Measurements from ENCODE around the gene TMIGD2. TPM values are rescaled to one million over a fixed set of nuclear protein-coding genes. Genes with fewer than 3 reads are reported as not detected.
"Not testable (repeated sequence)": the region's sequence is repeated elsewhere in the genome, so short reads cannot be mapped to it uniquely, and the experiment has no call there.

The TMIGD2 gene
- total RNA-seq, result not detected
- long read RNA-seq, result 0 reads

- no peak for DNase-seq (ENCODE audit: low spot score)
- intact Hi-C loops (cut with DNase I), result no loop called here
Observed at GRCh38 chr19:4302243-4302640, at the start of gene TMIGD2. TSS of gene TMIGD2 (minus strand) at chr19:4302389. CDS start at chr19:4302385, 4 bp downstream.

DNA sequence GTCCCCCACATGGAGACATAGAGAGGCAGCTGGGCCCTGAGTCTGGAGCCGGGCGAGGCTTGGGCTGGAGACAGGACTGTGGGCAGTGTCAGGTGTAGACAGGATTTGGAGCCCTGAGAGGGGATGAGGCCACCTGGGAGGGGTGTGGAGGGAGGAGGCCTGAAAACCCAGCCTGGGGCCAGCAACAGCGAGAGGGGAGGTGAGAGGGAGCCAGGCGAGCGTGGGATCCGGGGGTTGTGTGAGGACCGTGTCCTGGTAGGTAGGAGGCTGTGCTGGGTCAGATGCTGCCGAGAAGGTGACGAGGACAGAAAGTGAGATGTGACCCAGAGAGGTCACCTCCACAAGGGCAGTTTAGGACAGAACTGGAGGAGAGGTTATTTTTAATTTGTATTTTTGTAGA, 48.5 kb upstream of the TMIGD2 start:
- no peak for DNase-seq (ENCODE audit: low spot score)
- intact Hi-C loops (cut with DNase I), result loop anchor here (5.0 kb wide), 2 partner anchors 47 to 83 kb away; no protein-coding TSS in a partner anchor

- no peak for DNase-seq (ENCODE audit: low spot score)
- intact Hi-C loops (cut with DNase I), result loop anchor here (5.0 kb wide), 2 partner anchors 47 to 83 kb away; no protein-coding TSS in a partner anchor
Observed at GRCh38 chr19:4350111-4350510, 47.9 kb upstream of the TMIGD2 start.

GRCh38 chr19:4349225-4349624, 47.0 kb upstream of the TMIGD2 start:
- intact Hi-C loops (cut with DNase I); DNase-seq (ENCODE audit: low spot score): not testable (repeated sequence)

GRCh38 chr19:4347521-4347920, 45.3 kb upstream of the TMIGD2 start:
- DNase-seq (ENCODE audit: low spot score), result no peak
- intact Hi-C loops (cut with DNase I), result no loop called here

- intact Hi-C loops (cut with DNase I), result no loop called here
- DNase-seq (ENCODE audit: low spot score), result no peak
Observed at GRCh38 chr19:4346020-4346383, 43.8 kb upstream of the TMIGD2 start.

- DNase-seq (ENCODE audit: low spot score), result no peak
- intact Hi-C loops (cut with DNase I), result no loop called here
Observed at GRCh38 chr19:4345342-4346019, 43.3 kb upstream of the TMIGD2 start.

- intact Hi-C loops (cut with DNase I), result loop anchor here (5.0 kb wide), 1 partner anchor 59 kb away; the partner anchor contains the start of genes CHAF1A and SH3GL1
- DNase-seq (ENCODE audit: low spot score), result peak; percentile 97
Observed at GRCh38 chr19:4343370-4344307, 41.5 kb upstream of the TMIGD2 start, which contains the start of gene MPND. TSS of gene MPND (plus strand) at chr19:4343562. CDS start at chr19:4343594, 32 bp downstream.

- intact Hi-C loops (cut with DNase I), result loop anchor here (5.0 kb wide), 1 partner anchor 60 kb away; the partner anchor contains the start of genes CHAF1A and SH3GL1
- peak; percentile 98 for DNase-seq (ENCODE audit: low spot score)
Observed at GRCh38 chr19:4342615-4343369, 40.6 kb upstream of the TMIGD2 start.

GRCh38 chr19:4342314-4342614, 40.1 kb upstream of the TMIGD2 start:
- intact Hi-C loops (cut with DNase I), result loop anchor here (5.0 kb wide), 1 partner anchor 60 kb away; the partner anchor contains the start of genes CHAF1A and SH3GL1
- DNase-seq (ENCODE audit: low spot score), result no peak

- intact Hi-C loops (cut with DNase I), result no loop called here
- DNase-seq (ENCODE audit: low spot score), result no peak
Observed at GRCh38 chr19:4338441-4339355, 36.5 kb upstream of the TMIGD2 start, which contains the start of gene STAP2. TSS of gene STAP2 (minus strand) at chr19:4338827. CDS start at chr19:4338753, 74 bp downstream.

DNA sequence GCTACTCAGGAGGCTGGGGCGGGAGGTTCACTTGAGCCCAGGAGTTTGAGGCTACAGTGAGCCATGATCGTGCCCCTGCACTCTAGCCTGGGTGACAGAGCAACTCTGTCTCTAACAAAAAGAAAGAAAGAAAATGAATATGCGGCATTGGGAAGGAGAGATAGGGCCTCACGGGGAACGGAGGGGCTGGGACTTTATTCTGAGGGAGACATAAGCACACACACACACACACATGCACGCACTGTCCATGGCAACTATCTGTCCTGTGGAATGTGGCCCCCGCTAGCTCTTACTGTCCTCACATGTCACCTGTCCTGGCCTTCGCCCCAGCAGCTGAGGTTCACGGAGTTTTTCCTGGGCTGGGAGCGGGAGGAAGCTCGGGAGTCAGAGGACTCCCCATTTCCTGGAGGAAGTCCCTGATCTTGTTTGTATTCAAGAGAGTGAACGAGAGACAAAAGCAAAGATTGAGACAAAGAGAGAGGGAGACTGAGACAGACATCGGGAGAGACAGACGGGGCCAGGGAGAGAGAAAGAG, 35.8 kb upstream of the TMIGD2 start:
- intact Hi-C loops (cut with DNase I), result no loop called here
- DNase-seq (ENCODE audit: low spot score), result no peak

GRCh38 chr19:4334929-4335570, 32.9 kb upstream of the TMIGD2 start:
- DNase-seq (ENCODE audit: low spot score), result no peak
- intact Hi-C loops (cut with DNase I), result no loop called here

DNA sequence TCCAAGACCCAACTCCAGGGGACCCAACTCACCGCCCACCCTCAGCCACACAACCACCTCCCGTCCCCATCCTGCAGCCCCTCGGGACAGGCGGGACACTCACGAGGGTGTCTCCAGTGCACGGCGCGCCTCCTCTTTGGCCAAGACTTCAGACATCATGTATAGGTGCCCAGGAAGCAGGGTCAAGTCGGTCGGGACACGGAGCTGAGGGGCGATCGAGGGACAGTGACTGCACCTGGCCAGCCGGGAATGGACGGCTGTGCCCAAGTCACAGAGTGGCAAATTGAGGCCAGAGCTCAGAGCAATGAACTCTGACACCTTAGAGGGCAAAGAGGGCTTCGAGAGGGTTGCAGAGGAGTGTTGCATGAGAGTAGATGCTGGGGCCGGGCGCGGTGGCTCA, 27.7 kb upstream of the TMIGD2 start:
- intact Hi-C loops (cut with DNase I), result no loop called here
- no peak for DNase-seq (ENCODE audit: low spot score)

DNA sequence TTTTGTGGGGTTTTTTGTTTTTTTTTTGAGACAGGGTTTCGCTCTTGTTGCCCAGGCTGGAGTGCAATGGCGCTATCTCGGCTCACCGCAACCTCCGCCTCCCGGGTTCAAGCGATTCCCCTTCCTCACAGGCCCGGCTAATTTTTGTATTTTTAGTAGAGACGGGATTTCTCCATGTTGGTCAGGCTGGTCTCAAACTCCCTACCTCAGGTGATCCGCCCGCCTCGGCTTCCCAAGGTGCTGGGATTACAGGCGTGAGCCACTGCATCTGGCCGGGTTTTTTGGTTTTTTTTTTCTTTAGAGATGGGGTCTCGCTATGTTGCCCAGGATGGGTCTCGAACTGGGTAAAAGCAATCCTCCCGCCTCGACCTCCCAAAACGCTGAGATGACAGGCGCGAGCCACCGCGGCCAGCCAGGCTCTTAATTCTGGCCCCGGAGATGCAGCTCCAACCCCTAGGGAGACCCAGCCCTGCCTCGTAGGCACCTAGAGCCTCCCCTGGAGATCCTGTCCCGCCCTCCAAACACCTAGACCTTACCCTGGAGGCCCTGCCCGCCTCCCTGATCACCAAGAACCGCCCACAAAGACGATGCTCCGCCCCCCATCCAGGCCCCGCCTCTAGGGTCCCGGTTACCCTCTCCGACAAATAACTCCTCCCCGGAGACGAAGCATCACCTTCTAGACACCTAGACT, 26.9 kb upstream of the TMIGD2 start:
- intact Hi-C loops (cut with DNase I); DNase-seq (ENCODE audit: low spot score): not testable (repeated sequence)

GRCh38 chr19:4328243-4328990, 26.2 kb upstream of the TMIGD2 start:
- DNase-seq (ENCODE audit: low spot score), result peak; percentile 93
- intact Hi-C loops (cut with DNase I), result no loop called here

DNA sequence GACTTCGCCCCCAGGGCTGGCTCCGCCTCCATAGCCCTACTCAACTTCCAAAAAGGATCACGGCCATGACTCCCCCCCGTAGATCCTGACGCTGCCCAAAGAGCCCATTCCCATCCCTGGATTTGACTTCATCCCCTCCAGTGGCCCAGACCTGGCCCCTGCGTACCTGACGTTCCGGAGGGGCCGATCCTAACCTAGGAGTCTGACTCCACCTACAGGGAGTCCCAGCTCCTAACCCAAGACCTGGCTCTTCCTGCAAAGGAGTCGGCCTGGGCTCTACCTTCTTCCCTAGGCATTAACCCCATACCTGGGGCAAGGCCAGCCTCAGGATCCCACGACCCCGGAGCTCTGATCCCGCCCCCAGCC, 25.7 kb upstream of the TMIGD2 start:
- intact Hi-C loops (cut with DNase I), result no loop called here
- no peak for DNase-seq (ENCODE audit: low spot score)

Data from cardiac septum (tissue), 1 donor.